Left hindlimb (tissue), 1 donor: ENCODE results near the gene PAX1.

Experiments
- DNase-seq: peaks from one replicate; pipeline ENCODE4 v3.0.0-alpha.2; 2018

PAX1 gene

DNA sequence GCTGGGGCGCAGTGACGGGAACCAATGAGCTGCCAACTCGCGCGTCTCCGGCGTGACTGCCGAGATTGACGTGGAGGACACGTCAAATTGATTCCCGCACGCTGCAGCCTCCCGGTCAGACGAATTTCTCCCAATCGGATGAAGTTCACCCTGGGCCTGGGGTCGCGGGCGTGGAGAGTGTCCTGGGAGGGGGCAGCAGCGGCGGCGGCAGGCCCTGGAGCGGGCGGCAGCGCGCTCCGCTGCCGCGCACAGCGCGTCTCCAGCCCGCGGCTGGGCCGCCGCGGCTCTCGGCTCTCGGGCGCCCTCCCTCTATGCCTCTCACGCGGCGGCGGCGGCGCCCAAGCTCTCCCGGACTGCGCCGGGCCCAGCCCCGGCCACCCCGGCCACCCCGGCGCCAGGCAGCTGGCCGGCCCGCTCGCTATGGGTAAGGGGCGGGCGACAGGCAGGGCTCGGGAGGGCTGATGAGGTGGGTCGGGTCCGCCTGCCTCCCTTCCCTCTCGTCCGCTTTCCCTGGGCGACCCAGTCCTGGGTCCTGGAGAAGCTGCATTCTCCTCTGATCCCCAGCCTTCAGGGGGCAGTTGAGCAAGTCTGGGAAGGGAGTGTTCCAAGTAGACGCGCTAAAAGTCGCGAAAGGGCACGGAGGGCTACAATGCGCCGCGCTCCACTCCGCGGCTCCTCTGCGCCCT lies at the start of gene PAX1:
Gene PAX1 (plus strand): TSS at position 90 of the 686 bp plus-strand sequence. CDS start 49 bp downstream, at position 139.
- DNase-seq, result no peak

DNA sequence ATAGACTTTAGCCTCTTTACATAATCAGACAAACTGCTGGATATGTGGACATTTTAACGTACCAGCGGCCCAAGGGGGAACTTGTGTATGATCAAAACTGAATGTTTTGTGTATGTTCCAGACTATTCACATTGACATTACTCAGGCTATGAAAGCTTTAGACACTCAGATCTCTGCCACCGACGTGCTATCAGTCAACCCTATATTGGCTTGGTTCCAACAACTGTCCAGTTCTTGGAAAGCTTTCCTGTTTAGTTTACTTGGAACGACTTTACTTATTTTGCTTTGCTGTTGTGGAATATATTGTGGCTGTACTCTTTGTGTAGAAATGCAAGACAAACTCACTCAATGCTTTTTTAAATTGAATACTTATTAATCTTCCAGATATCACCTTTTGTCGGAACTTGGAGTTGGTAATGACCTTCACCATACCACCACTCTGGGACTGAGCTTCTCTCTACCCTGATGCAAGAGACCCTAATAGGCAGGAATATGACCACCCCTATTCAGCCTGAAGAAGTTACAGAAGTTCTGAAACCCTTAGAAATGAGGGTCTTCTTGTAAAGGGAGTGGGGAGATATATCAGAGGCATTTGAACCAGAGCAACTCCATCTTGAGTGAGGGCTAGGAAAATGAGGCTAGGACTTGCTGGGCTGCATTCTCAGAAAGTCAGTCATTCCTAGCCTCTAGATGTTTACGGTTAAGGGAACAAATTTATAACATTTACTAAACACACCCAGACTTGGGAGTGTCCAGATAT lies 49.0 kb upstream of the PAX1 start:
- no peak for DNase-seq

DNA sequence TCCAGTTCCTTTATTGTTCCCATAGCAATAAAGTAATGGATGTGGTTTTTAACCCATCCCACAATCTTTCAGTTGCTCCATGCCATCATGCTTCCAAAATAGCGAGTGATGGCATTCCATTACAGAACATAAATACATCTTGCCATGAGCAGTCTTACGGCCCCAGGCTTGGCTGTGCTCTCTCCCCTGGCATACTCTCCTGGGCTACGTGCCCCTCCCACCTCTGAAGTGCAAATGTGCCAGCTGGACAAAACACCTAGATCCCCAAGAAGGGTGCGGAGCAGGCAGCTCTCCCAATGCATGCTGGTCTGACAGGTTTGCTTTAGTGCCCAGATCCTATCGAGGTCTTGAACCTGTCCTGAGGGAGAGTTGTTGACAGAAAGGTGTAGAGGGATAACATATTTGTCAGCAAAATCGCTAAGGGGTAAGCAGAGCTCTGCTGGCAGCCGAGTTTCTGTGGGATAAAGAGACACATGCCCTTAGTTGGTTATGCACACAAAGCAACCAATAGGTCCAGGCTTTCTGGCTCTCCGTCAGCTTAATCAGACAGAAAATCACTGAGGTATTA lies 43.9 kb upstream of the PAX1 start:
- DNase-seq, result no peak

DNA sequence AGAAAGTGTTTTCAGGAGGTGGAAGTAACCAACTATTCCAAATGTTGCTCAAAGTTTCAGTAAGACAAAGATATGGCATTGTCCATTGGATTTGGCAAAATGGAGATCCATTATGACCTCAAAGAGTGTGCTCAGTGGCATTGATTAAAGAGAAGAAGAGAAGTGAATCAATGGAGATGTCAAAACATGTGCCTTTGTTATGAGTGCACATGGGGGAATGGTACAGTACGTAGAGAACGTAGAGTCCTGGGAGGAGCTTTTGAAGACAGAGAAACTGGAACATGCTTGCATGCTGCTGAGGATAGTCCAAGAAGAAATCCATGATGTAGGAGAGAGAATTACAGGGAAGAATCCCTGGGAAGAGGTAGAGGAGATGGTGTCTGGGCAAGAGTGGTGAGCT lies 42.0 kb upstream of the PAX1 start:
- DNase-seq, result no peak

DNA sequence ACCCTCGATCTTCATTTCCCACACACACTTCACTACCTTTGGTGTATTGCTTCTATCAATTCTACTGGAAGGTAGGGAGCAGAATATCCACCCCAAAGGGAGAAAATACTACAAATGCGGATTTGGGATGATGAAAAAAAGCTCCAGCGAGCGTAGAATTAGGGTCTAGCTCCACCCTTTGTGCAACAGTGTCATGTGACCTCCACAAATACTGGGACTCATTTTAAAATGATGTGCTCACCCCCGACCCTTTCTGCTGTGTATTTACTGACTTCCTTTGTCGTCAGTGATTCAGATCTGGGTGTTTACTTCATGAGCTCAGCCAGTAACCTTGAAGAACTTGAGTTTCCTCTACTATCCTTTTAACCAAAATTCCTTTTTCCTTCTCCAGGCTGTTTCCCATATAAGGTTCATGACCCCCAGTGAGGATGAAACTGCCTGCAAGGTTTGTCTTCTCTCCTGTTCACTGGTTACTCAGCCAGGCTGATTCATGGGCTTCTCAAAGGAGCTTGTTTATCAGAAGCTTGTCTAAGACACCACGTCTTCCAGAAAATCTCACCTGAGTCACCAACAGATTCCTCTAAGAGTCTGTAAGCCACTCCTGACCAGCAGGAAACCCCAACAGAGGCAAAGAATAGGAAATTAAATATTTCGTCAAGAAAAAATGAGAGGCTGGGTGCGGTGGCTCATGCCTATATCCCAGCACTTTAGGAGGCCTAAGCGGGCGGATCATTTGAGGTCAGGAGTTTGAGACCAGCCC lies 39.6 kb upstream of the PAX1 start:
- DNase-seq, result no peak

DNA sequence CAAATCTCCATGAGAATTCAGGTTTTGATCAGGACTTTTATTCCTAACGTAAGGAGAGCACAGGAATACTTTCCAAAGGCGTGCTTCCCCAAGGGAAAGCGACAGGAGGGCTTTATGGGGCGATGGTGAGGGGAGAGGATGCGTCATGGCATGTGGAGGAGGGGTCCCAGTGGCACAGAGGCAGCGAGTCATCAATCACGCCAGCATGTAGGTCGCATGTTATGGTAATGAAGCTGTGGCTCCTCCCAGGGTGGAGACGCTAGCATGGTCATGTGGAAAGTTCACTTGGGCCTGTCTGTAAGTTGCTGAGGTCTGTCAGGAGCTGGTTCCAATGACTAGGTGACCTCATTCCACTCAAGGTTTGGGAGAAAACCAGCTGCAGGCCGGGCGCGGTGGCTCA lies 35.3 kb upstream of the PAX1 start:
- no peak for DNase-seq

DNA sequence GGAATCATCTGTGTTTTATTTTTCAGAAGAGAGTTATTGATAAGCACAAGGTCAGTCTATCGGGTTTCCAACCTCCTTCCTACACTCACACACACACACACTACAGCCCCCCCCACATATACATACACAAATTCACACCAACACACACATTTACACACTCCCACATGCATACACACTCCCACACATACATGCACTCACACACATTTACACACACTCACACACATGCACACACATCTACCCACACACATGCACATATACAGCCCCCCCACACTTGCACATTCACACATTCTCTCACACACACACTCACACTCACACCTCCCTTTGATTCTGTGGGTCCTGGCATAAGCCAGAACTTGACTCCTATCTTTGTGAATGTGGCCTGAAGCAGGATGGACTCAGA lies 34.5 kb upstream of the PAX1 start:
- DNase-seq, result no peak

DNA sequence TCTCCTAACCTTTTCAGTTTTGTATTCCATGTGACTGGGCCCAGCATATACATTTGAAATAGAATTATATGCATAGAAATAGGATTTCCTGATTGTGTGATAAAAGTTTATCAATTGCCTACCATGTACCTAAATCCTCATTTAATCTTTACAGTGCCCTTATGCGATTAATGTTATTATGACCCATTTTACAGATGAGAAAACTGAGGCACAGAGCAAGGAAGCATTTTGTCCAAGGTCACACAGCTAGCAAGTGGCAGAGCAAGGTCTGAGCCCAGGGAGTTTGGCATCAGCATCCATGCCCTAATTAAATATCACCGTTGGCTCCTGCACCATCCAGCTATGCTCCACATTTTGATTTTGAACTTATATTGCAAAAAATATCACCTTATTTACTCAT lies 28.2 kb upstream of the PAX1 start:
- DNase-seq, result no peak

DNA sequence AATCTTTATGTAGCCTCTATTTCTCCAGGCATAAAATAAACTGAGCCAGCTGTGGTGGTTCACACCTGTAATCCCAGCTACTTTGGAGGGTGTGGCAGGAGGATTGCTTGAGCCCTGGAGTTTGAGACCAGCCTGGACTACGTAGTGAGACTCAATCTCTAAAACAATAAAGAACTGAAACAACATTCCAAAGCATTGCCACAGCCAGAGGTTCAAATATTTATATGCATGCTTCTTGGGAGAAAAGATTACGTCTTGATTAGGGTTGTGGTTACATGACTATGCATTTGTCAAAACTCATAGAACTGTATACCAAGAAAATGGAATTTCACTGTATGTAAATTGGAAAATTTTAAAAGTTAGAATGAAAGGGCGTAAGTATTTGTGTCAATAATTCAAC lies 27.7 kb upstream of the PAX1 start:
- DNase-seq, result no peak

DNA sequence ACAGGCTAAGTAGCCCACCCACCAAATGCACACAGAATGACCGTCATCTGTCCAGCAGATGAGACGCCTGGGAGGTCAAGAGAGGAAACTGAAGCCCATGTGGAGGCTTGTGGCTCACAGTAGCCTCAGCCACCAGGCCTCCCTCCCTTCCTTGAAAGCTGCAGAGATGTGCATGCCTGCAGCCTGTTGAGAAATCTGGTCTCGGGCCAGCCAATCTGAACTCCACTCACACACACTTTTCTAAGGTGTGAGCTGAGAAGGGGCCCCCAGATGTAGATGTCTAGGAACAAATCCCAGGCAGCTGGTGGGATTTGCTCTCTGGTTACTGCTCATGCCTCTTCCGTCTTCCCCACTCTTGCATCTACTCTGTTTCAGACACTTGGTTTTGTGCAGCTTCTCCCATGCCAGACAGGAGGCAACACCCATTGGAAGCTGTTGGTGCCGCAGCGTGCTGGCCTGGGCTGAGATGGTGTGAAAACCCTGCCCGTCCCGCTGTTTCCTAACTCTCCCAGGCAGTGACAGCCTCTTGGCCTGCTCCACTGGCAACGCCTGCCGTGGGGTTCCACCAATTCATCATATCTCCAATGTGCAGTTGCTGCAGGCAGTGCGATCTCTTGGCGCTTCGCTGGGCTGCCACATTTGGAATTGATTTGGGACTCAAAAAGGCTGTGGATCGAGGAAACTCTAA lies 24.1 kb upstream of the PAX1 start:
- peak; percentile 75 for DNase-seq

DNA sequence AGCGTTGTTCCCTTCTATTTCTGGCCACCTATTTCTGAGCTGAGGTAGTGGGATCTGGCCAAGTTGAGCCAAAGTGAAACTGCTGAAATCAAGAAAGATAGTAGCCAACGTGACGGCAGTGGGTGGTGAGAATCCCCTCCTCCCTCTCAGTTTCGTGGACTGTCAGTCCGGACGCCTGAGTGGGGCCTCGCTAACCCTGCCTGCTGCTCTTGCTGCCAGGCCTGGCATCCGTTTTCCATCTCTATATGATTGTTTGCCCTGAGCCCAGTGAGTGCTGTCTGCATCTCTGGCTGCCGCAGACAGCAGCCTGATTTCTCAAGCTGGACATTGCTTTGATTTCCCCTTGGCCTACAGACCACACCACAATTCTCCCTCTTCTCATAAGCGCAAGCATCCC lies 23.5 kb upstream of the PAX1 start:
- no peak for DNase-seq

DNA sequence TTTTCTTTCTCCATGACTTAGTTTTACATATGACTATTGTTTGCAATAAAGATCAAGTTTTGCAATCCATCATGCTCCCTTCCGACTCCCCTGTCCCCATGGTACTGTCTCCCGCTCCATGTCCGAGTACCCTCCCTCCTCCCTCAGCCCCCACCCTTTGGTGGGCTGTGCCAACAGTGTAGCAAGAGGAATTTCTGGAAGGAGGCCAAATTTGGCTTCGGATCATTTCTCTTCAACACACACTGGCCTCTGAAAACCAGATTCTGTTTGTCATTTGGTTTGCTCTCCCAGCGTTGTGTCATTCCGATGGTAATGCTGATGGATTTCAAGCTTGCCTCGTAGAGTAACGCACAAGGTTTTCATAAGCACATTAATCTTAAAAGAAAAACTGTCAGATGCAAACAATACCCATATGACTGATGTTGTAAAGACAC lies 22.9 kb upstream of the PAX1 start:
- DNase-seq, result peak; percentile 44

DNA sequence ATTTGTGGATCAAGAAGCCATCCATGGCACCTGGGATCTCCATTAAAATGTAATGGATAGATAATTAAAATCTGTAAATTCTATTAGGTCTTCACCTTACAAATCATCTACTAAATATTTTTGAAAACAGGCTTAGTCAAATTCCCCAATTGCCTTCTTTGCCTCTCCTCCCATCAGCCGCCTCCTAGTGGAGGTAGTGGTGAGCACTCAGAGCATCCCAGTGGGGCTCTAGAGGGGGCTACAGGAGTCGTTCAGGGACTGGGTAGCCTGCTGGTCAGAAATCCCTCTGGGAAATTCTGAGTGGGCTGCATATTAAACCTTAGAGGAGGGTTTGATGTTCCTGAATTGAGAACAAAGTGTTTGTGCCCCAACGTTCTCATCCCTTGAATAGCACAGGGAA lies 20.8 kb upstream of the PAX1 start:
- no peak for DNase-seq

DNA sequence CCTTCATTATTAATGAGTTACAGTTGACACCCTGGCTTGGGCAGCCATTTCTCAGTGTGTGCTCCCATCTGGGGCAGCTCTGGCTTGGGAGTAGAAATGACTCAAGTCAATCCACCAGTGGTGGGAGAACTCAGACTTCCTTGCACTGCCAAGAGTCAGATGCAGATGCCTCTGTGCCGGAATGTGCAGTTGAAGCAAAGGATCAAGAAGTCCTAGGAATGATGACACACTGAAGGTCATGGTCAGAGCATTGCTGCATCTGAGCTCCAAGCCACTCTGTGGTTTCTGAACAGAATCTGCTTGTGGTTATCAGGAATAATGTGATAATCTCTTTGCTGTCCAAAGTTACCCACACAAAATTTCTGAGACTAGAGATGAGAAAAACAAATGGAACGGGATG lies 19.5 kb upstream of the PAX1 start:
- no peak for DNase-seq

DNA sequence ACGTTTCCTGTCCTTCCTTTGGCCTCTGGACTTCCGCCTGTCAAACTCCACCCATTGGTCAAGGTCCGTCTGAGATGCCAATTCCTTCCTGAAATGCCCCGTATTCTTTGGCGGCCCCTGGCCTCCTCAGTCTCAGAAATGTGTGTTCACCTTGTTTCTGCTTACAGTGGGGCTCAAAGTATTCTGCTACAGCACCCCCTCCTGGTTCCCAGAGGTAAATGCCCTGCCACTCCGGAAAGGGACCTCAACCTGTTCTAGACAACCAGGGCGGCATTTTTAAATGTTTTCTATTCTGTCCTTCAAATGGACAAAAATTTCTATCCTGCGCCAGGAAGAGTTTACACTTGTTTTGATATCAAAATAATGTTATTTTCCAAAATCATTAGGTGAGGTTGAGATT lies 12.1 kb upstream of the PAX1 start:
- no peak for DNase-seq

DNA sequence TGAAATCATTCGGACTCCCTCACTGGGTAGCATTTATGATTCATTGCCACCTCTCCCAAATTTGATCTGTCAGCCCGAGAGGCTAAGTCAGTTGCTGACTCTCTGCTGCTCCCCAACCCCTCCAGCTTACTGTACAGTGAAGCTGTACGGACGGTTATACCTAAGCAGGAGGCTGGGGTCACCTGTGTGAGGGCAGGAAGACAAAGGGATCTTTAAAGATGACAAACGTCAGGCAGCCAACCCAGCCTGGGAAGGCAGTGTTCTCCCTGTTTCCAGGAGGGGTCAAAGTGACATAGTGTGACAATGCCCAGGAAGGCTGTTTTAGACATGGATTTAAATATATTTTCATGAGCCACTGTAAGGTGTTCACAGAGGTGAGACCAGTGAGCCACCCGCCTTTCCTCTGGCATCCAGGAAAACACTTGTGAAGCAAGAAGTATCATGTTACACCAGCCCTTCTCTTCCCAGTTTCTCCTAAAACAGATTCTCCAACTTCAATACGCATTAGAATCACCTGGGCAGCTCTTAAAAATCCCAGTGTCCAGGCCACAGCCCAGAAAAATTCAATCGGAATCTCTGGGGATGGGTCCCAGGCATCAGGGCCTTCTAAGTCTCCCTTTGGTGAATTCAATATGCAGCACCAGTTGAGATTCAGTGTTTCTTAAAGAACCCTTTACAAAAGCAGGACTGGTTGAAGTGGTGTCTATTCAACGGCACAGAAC lies 6.8 kb upstream of the PAX1 start:
- no peak for DNase-seq

DNA sequence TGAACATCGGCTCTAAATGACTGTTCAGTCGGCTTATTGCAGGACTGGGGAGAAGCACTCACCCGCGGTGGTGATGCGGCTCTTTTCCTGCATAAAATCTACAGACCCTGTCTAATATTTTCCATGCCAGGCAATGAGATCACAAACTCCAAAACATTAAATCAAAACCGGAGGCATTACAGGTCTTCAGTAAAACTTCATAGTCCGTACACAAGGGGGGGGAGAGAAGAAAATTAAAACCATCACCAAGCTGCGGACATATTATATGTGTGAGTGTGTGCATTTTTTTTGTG lies 6.3 kb upstream of the PAX1 start:
- DNase-seq, result no peak

DNA sequence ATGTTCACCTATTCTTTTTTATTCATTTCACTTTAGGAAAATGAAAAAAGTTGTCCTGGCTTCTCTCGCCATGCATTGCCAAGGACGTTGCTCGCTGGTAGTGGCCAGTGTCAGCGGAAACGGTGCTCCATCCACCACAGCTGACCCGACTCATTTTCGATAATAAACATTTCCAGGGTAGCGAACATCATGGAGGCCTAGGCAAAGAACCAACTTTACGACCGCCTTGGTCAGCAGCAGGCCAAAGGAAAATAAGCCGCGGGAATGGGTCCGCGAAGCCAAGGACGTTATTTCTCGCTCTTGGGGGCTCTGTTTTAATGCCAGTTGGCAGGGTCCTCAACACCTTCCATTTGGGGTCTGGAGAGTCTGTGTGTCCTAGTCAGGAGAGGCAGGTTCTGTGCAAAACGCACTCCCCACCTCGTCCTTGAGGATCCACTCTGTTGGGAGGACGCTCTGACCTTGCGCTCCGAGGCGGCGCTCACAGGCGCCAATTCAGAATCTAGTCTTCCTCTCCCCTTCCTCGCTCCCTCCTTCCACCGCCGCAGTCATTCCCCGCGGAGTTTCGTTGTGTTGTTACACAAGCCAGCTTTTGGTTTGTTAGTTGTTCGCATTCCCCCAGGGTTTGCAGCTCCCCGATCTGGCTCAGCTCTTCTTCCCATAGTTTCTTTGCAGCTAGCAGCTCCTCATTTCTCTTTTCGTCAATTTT lies 4.1 kb upstream of the PAX1 start:
- no peak for DNase-seq

DNA sequence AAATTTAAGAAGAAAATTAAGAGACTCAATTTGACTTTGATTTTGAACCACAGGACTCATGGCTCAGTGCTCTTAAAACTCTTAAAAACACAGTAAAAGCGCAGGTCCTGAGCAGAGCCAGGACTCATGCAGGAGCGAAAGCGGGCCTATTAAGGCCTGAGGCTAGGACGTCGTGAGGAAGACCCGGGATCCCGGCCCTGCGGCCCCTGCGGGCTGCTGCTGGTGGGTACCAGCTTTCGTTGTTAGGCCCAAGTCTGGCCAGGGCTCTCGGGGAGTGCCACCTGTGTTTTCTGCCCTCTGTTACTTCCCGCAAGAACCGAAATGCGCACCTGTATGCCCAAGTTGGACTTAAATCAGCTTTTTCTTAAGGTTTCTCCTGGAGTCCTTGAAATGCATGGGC lies 3.4 kb upstream of the PAX1 start:
- DNase-seq, result no peak

DNA sequence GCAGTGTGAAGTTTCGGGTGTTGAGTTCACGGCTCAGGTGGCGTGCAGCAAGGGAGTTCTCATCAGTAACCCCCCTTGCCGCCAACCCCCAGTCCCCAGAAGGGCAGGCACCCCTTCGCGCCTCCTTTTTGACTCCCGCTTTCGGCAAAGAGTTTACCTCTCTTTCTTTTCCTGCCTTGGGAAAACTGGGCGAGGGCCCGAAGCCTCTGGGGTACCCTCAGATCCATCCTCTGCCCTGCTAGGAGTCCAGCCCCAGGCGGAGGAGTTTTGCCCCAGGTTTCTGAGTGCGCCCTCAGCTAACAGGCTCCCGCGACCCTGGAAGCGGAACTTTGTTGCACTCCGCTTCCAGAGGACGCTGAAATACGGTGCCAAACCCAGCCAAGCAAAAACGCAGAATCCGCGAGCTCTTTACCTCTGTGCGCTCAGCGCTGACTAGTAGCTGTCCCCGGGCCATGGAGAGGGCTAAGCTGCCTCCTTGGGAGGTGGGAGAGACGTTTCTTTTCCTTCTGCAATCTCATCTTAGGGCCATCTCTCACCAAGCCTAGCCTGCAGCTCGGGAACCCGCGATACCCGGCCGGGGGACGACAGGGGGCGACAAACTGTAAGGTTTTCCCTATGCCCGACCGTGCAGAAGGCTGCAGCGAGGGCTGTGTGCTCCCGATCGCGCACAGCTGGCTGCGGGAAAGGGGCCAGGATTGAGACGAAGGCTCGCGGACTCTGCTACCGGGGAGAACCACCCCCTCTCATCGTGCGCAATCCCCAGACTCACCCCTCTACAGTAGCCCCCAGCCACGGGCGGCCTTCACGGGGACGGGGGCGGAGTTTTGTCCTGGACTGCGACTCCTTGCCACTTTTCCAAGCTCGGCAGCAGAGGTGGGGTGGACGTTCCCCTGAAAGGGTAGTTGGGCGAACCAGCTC lies 2.7 kb upstream of the PAX1 start:
- peak; percentile 86 for DNase-seq
